ENCODE results near the gene ERC1. TPM values are rescaled to one million over a fixed set of nuclear protein-coding genes. Genes with fewer than 3 reads are reported as not detected.

ERC1 gene
- polyA plus RNA-seq, 5 donors, result 27.0 to 40.4 (median 33.6) TPM

- no peak for DNase-seq
These were observed 519.2 kb downstream of the ERC1 start for GRCh38 chr12:1510056-1510812.

- DNase-seq, result no peak
These were observed 524.0 kb downstream of the ERC1 start for GRCh38 chr12:1515010-1515409.

- no peak for DNase-seq
These were observed 524.4 kb downstream of the ERC1 start for GRCh38 chr12:1515428-1515827.

- DNase-seq, result no peak
These were observed 526.0 kb downstream of the ERC1 start for GRCh38 chr12:1517007-1517406.

- no peak for DNase-seq
These were observed 526.9 kb downstream of the ERC1 start for GRCh38 chr12:1517734-1518525.

GRCh38 chr12:1518591-1519516 lies 527.8 kb downstream of the ERC1 start:
- DNase-seq, result no peak

GRCh38 chr12:1519642-1520041 lies 528.6 kb downstream of the ERC1 start:
- no peak for DNase-seq

GRCh38 chr12:1523046-1523445 lies 532.0 kb downstream of the ERC1 start:
- no peak for DNase-seq

GRCh38 chr12:1523558-1524050 lies 532.6 kb downstream of the ERC1 start:
- no peak for DNase-seq

GRCh38 chr12:1525858-1526257 lies 534.8 kb downstream of the ERC1 start:
- DNase-seq, result no peak

GRCh38 chr12:1527789-1528188 lies 536.8 kb downstream of the ERC1 start:
- no peak for DNase-seq

- no peak for DNase-seq
These were observed 537.8 kb downstream of the ERC1 start for GRCh38 chr12:1528791-1529190.

GRCh38 chr12:1529228-1529861 lies 538.3 kb downstream of the ERC1 start:
- no peak for DNase-seq

GRCh38 chr12:1529862-1530591 lies 539.0 kb downstream of the ERC1 start:
- no peak for DNase-seq

GRCh38 chr12:1530592-1531152 lies 539.6 kb downstream of the ERC1 start:
- no peak for DNase-seq

GRCh38 chr12:1531153-1531653 lies 540.2 kb downstream of the ERC1 start:
- DNase-seq, result no peak

GRCh38 chr12:1531654-1532374 lies 540.8 kb downstream of the ERC1 start:
- no peak for DNase-seq

GRCh38 chr12:1532375-1533165 lies 541.5 kb downstream of the ERC1 start:
- no peak for DNase-seq

GRCh38 chr12:1533205-1533601 lies 542.2 kb downstream of the ERC1 start:
- DNase-seq, result no peak

Data from right lung (tissue), 5 donors.